ENCODE measurements around the gene DHODH.
"Not testable (repeated sequence)": the region's sequence is repeated elsewhere in the genome, so short reads cannot be mapped to it uniquely, and the experiment has no call there.

Gene DHODH

DNA sequence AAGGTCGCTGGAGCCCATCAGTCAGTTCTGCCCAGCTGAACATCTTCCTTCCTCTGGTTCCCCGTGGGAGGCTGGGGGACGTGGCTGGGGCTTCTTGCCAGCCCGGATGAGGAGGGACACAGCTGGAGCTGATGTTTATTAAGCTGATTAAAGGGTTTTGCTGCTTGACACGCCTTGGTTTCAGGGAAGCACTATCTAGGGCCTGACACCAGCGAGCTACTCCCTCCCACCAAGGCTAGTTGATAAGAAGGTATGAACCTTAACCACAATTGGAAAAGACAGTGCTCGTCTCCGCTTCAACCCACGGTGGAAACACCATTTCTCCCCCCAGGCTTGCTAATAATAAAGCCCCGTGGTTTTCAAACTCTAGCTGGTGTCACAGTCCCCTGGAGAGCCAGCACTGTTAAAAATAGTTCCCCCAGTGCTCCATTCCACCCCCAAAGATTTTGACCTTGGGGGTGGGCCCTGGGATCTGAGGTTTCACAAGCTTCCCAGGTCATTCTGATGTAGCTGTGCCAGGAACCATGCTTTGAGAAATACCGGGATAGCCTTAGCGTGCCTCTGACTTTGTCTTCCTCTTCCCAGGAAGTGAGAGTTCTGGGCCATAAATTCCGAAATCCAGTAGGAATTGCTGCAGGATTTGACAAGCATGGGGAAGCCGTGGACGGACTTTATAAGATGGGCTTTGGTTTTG lies 5.5 kb downstream of the DHODH start:
- no peak for DNase-seq

DNA sequence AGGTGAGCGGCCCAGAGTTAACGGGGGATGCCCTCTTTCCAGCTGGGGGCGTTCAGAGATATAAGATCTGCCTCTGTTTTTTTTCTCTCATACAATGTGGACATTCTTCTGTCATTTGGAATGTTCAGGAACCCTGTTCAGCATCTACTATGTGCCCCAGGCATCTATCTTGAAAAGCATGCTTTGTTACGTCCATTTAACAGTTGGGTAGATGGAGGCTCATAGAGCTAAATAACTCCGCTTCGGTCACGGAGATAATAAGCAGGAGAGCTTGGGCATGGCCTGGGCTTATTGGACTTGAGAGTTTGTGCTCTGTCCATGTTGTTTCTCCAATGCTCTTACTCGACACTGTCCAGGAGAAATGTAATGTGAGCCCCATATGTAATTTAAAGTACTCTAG lies 6.1 kb downstream of the DHODH start:
- no peak for DNase-seq

DNA sequence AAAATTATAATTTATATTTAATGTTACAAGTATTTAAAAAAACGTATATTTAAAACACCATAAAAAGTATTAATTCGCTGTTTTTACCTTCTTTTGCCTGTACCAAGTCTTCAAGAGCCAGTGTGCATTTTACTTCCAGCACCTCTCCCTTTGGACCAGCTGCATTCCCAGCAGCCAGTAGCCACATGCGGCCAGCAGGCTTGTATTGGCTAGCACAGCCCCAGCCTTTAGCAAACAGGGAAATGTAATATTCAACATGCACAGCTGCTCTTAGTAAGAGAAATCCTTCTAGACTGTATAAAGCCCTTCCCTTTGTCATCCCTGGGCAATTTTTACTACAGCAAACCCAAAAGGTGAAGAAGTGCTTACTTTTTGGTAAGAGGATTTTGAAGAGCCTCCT lies 6.6 kb downstream of the DHODH start:
- no peak for DNase-seq

DNA sequence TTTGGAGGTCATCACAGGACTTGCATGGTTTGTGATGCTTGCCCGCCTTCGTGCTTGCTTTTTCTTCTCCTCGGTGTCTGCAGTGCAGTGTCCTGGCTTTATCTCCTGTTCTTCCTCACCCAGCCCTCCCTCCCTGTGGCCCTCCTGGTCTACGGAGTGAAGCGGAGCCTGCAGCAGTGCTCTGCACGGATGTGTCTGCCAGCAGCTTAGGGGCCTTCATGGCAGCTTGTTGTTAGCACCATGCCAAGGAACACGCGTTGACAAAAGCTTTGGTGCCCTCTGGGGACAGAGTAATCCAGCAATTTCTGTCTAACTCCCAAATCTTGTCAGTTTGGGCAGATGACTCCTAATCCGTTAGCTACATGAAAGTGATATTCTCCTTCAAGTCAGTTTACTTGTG lies 9.9 kb downstream of the DHODH start:
- no peak for DNase-seq

DNA sequence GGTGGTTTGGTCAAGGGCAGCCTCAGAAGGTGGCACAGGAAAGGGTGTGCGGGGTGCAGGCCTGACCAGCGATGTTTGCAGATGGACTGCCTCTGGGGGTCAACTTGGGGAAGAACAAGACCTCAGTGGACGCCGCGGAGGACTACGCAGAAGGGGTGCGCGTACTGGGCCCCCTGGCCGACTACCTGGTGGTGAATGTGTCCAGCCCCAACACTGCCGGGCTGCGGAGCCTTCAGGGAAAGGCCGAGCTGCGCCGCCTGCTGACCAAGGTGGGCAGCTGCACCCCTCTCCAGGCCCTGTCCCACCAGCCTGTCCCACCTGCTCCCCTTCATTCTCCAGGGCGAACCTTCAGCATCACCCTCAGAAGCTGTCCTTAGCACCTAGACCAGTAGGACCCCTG lies 12.5 kb downstream of the DHODH start:
- DNase-seq: no peak

DNA sequence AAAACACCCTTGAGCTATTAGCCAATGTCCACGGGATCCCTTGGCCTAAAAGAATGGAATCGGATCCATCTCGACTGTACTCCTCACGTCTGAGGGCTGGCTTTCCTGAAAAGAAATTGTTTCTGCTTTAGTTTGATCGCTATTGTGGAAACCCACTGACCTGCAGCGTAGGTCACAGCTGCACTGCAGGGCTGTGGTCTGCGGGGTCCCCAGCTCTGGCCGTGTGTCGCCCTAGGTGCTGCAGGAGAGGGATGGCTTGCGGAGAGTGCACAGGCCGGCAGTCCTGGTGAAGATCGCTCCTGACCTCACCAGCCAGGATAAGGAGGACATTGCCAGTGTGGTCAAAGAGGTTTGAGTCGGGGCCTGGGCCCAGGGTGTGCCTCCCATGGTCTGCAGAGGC lies 13.6 kb downstream of the DHODH start:
- no peak for DNase-seq

DNA sequence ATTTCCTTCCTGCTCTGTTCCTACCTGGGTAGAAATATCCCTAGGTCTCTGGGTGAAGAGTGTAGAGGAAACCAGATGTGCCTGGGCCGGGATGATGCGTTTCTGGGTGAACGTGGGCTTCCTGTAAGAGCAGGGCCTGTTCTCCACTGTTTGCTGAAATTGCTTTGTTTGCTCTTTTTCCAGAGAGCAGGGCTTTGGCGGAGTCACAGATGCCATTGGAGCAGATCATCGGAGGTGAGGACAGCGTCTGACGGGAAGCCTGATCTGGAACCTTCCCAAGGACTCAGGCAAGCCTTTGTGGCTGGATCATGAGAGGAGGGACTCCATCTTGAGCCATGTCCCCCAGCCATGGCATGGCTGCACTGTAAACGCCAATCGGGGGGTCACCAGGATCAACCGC lies 15.4 kb downstream of the DHODH start:
- no peak for DNase-seq

DNA sequence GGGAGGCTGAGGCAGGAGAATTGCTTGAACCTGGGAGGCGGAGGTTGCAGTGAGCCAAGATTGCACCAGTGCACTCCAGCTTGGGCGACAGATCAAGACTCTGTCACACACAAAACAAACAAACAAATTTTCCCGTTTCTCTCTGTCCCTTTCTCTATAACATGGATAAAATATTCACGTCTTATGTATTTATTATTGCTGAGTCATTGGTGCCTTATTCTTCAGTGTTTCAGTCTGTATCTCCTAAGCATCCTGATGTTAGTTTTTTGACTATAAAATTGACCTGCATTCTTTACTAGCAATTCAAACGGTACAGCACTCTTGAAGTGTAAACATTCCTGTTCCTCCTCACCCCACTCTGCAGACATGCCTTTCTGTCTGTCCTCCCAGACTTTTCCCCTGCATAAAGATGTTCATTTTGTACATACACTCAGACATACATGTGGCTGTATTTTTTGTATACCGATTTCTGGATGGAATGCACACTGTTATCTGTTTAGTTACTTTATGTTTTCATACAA lies 16.4 kb downstream of the DHODH start:
- DNase-seq: no peak

DNA sequence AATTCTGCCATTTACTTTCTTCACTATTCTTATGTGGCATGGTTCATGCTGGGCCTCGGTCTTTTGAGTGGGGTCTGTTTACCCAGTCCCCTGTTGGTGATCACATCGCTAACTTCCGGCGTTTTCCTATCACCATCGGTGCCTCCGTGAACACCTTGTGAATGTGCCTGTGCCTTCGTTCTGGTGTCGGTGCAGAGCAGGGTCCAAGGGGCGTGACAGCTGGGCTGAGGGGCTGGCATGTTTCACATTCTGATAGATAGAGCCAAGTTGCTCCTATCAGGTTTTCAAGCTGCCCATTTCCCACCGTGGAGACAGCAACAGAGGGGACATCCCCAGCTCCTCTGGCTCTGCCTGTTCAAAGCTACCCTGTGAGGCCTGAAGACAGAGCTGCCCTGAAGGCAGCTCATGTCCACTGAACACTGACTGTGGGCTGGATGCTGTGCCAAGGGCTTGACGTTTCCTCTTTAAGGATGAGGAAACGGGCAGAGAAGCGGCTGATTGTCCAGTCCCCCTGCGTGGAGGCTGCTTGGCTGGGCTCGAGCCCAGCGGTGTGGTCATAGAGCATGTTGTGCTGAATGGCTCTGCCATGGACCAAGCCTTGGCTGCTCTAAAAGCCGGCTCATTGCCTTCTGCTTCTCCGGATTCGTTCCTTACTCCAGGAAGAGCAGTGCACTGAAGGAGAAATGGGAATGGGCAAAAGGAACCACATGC lies 17.0 kb downstream of the DHODH start:
- no peak for DNase-seq

DNA sequence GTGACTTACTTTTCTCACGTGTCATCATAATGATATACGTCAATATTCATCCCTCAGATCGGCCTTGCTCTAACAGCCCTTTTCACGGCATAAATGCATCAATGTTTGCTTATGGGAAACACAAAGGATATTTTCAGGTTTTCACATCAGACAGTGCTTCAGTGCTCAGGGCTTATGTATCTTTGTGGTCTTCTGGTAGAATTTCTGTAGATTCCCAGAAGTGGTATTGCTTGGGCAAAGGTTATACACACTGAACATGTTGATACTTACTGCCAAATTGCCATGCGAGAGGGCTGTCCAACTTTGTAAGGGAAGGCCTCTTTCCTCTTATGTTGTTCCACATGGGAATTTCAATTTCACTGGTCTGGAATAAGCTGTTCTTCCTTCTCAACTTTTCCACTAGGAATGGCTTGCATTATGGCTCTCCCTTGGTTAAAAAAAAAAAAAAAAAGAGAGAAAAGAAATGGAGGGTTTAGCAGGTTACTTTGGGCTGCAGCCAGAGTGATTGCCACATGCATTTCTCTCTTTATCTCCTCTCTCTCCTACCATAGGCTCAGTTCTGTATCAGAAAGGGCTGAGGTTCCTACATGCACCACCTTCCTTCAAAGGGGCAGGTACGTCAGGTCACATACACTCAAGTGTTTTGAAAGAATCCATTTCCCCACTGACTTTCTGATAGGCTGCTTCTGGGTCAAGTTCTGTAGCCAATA lies 19.3 kb downstream of the DHODH start:
- DNase-seq: no peak

DNA sequence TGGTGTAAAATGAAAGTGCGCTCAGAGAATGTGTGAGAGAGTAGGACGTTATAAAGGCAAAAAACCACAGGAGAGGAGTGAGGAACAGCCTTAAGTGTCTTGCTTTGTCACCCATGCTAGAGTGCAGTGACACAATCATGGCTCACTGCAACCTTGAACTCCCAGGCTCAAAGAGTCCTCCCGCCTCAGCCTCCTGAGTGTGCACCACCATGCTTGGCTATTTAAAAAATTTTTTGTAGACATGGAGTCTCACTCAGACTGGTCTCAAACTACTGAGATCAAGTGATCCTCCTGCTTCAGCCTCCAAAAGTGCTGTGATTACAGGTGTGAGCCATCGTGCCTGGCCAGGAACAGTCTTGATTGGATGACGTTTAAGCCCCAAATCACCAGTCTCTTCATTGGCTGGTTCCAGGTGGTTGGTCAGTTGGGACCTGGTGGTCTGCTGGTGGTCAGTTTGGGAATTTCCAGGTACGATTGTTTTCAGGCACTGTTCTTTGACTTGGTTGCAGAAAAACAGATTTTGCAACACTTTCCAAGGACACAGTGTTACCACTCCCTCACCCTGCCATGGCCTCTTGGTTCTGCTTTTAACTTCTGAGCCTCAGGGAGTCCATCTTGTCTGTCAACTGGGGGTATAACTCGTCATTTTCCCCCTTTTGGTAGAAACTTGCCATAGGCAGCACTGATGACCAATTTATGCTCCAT lies 21.2 kb downstream of the DHODH start:
- no peak for DNase-seq

DNA sequence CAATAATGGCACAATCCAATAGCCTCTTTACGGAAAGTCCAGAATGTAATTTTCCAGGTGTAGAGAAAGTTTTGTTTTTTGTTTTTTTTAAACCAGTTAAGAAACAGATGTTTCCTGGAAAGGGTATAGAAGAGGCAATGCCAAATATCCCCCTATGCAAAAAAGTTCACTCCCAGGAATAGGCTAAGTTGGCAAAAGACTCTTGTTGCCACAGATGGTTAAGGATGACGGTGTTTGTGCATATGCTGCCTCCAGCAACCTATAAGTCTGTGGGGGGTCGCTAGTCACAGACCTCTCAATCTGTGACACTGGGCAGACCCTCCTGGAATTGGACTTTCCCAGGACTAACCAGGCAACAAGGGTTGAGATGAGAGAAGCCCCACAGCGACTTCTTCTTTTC lies 24.9 kb downstream of the DHODH start:
- DNase-seq: no peak

DNA sequence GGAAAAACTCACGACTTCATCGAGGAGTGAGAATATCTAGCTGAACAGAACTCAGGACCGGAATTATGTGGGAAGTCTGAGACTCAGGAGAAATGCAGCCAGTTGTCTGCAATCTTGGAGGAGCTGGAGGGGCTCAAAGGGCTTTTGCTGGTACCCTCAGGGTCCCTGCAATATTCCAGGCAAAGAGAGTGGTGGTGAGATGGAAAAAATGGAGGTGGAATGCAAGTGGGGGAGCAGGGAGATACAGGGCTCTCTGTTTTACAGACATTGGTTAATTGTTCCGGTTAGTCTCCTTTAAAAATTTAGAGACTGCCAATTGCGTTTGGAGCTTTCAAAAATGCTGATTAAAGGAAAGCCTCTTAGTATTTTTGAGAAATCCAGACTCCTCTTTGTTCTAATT lies 27.6 kb downstream of the DHODH start:
- DNase-seq: no peak

DNA sequence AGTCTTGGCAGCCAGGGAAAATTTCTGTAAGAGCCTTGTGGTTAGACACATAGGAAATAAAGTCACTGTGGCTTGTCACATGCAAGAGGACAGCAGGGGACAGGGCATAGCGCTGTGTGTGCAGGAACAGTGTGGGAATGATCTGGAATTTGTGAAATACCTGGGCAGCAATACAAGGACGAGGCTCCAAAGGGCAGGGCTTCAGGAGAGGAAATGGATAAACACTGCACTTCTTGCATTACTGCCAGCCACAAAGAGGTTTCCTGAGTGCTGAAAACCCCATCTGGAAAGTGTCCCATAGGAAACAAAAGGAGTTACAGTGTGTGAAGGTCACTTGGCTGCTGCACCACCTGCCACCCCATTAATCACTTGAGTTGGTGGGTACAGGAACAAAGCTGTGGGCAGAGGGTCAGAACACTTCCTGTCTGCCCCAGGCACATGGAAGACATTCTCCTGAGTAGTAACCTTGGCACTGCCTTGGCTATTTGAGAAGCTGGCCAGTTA lies 33.7 kb downstream of the DHODH start:
- DNase-seq: no peak

DNA sequence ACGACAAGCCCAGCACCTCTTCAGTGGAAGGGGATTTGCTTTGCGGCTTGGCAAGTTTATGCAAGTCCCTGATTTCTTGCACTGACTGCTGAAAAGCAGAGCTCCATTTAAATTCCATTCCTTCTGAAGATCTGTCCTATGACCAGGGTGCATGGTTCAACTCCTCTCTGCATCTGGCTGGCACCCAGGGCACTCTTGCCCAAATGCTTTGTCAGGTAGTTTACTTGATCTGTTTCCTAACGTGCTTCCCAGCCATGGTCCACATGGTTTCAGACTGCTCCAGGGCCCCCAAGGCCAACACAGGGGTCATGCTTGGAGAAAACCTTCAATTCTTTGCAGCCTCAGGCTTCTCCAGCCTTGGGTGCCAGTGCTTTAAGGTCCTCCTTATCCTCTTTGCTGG lies 34.5 kb downstream of the DHODH start:
- no peak for DNase-seq

DNA sequence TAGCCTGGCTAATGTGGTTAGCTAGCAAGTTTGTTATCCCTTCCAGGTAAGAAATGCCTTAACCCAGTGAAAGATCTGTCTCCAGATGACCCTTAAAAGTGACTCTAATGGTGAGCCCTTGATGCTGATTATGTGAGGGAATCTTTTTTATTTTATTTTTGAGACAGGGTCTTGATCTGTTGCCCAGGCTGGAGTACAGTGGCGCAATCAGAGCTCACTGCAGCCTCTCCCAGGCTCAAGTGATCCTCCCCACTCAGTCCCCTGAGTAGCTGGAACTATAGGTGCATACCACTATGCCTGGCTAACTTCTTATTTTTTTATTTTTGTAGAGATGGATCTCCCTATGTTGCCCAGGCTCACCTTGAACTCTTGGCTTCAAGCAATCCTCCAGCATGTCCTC lies 35.0 kb downstream of the DHODH start:
- no peak for DNase-seq

DNA sequence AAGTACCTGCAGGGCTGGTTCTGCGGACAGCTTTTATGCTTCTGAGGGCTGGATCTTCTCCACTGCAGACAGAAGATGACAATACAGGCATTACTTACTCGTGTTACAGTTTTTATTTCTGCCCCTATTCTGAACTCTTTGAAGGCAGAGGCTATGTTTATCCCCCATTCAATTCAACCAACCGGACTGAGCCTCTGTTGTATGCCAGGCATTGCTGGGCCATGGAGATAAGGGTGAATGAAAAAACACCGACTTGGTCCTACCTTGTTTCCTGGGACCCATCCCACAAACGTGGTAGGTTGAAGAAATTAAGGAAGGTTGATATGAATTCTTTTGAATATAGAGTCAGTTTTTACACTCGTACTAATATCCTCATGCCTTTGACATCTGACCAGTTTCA lies 35.8 kb downstream of the DHODH start:
- no peak for DNase-seq

DNA sequence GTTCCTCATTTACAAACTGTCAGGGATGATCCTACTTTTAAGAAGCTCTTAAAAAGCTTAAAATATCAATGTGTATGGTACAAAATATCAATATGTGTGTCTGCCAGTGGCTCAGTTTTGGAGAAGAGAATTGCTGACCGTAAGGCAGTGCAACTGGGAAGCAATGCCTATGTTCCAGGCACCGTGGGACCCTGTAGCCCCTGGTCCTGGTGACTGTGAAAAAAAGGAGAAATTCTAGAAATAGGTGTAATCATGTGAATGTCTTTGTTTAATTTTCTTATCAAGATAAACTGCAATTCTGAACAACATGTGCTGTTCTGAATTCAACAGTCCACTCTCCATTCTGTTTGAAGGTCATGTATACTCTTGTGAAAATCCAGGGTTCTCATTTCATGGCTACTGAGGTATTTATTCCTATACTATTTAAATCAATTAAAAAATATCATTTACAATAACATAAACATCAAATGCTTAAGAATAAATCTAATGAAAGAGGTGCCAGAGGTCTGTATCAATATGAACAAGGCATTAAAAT lies 36.3 kb downstream of the DHODH start:
- DNase-seq: no peak

DNA sequence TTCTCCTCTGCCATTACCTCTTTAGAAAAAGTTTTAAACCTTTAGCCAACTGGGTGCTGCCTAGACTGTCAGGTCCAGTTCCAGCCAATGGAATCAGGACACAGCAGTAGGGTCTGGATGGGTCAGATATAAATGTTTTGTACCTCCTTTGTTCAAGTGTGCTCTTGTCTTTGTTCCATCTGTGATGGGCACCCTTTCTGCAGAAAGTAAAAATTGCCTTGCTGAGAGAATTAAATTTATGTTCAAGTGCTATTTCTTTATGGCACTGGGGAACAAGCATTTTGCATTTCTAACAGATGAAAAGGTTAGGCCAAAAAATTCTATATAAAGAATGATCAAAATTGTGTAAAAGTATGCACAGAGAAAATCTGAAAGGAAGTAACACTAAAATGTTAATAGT lies 40.6 kb downstream of the DHODH start:
- DNase-seq: no peak

DNA sequence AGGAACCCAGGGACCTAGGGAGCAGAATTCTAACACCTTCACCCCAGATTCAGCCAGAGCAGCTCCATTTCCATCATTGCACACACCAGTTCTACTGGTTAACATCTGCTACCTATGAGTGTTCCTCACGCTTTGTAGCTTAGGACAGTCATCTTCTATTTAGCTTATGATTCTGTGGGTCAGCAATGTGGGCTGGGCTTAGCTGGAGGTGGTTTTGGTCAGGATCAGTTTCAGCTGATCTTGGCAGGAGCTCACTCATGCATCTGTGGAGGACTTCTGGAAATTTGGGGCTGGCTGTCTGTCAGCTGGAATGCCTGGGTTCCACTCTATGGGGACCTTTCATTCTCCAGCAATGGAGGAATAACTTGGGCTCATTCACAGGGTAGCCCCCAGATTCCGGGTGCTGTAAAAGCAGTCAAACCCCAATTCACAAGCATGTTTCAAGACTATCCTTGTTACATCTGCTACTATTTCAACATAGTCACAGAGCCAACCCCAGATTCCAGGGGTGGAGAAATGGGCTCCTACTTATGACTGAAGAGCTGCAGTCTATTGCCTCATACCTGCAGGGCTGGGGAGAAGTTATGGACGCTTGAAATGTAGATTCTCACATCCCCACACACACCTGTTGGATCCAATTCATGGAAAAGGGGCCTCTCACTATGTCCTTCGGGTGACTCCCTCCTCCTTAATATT lies 42.4 kb downstream of the DHODH start:
- no peak for DNase-seq

DNA sequence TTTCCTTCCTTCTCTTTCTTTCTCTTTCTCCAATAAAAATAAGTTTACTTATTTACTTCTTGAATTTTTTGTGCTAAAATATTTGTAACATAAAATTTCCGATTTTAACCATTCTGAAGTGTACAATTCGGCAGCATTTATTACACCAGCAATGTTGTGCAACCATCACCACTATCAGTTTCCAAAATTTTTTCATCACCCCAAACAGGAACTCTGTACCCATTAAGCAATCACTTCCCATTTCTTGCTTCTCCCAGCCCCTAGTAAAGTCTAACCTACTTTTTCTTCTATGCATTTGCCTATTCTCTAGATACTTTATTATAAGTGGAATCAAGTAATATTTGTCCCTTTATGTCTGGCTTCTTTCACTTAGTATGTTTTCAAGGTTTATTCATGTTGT lies 43.3 kb downstream of the DHODH start:
- no peak for DNase-seq

DNA sequence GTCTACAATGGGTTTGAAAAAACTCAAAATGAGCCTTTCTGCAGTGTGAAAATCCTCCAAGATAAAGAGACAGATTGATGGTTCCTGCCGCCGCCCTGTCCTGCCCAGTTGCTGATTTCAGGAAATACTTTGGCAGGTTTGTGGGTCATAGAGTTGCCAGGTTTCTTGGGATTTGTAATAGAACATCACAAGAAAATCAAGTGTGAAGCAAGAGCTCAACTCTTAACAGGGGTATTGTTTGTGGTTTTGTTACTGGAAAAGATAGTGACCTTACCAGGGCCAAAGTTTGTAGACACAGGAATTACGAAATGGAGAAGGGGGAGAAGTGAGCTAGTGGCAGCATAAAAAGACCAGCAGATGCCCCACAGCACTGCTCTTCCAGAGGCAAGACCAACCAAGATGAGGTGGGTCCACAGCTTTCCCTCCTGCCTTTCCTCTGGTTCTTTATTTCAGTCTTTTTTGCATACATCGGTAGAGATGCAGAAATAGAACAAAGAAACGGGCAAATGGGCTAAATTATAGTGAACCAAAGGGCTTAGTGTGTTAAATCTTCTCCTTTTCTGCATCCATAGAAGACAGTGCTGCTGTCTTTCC lies 45.8 kb downstream of the DHODH start, which contains the start of gene HP:
Gene HP (plus strand): TSS at position 252 of the 594 bp plus-strand sequence. CDS start 148 bp downstream, at position 400.
- DNase-seq: not testable (repeated sequence)

All from NCI-H1436 (cell line).